Liver (tissue), 9 donors: ENCODE data around the gene EGFR. TPM values are rescaled to one million over a fixed set of nuclear protein-coding genes. Genes with fewer than 3 reads are reported as not detected.

Source experiments
- DNase-seq: peaks from one replicate; pipeline ENCODE4 v3.0.0-alpha.2; 2017; ENCODE audit warnings: low spot score
- H3K27ac ChIP-seq, 2 donors: one replicate each; pipeline ENCODE4 v1.7.0; 2013; ENCODE audit warnings: inconsistent platforms in 2 of 2, low read length in 2 of 2, control low read depth in 1 of 2, low read depth in 1 of 2, mild to moderate bottlenecking in 1 of 2
- H3K27me3 ChIP-seq, 4 donors: one replicate each; pipeline versions ENCODE4 v1.6.1 to v1.7.0; 2013; ENCODE audit warnings: low read length in 3 of 4, inconsistent platforms in 1 of 4, mild to moderate bottlenecking in 1 of 4, moderate library complexity in 1 of 4; ENCODE audit not compliant: control insufficient read depth in 4 of 4, insufficient read depth in 4 of 4
- H3K36me3 ChIP-seq, 4 donors: one replicate each; pipeline versions ENCODE4 v1.6.1 to v1.7.0; 2013; ENCODE audit warnings: low read length in 3 of 4, mild to moderate bottlenecking in 3 of 4, low read depth in 1 of 4, moderate library complexity in 1 of 4; ENCODE audit not compliant: control insufficient read depth in 4 of 4, insufficient read depth in 3 of 4
- H3K4me1 ChIP-seq, 4 donors: one replicate each; pipeline versions ENCODE4 v1.6.1 to v1.7.0; 2013; ENCODE audit warnings: low read length in 3 of 4, mild to moderate bottlenecking in 3 of 4, moderate library complexity in 1 of 4; ENCODE audit not compliant: control insufficient read depth in 4 of 4, insufficient read depth in 4 of 4
- H3K4me3 ChIP-seq, 3 donors: one replicate each; pipeline versions ENCODE4 v1.6.1 to v1.7.0; 2013; ENCODE audit warnings: low read length in 3 of 3, control low read depth in 1 of 3, low read depth in 1 of 3, mild to moderate bottlenecking in 1 of 3
- H3K9ac ChIP-seq, 2 donors: one replicate each; pipeline ENCODE4 v1.7.0; 2013; ENCODE audit warnings: low read length in 2 of 2, mild to moderate bottlenecking in 2 of 2, moderate library complexity in 2 of 2, control low read depth in 1 of 2, low read depth in 1 of 2
- H3K9me3 ChIP-seq, 4 donors: one replicate each; pipeline versions ENCODE4 v1.6.1 to v1.7.0; 2013; ENCODE audit warnings: low read length in 3 of 4; ENCODE audit not compliant: control insufficient read depth in 4 of 4
- EGR1 ChIP-seq, 2 donors: IDR thresholded peaks; 2 replicates each; pipeline ENCODE4 v1.6.1; 2016 to 2018; ENCODE audit warnings: antibody characterized with exemption in 2 of 2, low read depth in 2 of 2
- FOXA1 ChIP-seq: IDR thresholded peaks from 2 replicates; pipeline ENCODE4 v1.6.1; 2016; ENCODE audit warnings: antibody characterized with exemption
- GABPA ChIP-seq, 2 donors: IDR thresholded peaks in 1 of 2; conservative IDR thresholded peaks in 1 of 2; 2 replicates each; pipeline ENCODE4 v1.6.1; 2016; ENCODE audit warnings: antibody characterized with exemption in 2 of 2, mild to moderate bottlenecking in 1 of 2, moderate library complexity in 1 of 2
- HNF4A ChIP-seq, 2 donors: conservative IDR thresholded peaks; 2 replicates each; pipeline ENCODE4 v1.6.1; 2016; ENCODE audit warnings: antibody characterized with exemption in 2 of 2, mild to moderate bottlenecking in 2 of 2
- HNF4G ChIP-seq: IDR thresholded peaks from 2 replicates; pipeline ENCODE4 v1.6.1; 2016; ENCODE audit warnings: antibody characterized with exemption
- NR2F2 ChIP-seq: IDR thresholded peaks from 2 replicates; pipeline ENCODE4 v1.6.1; 2016; ENCODE audit warnings: antibody characterized with exemption
- SP1 ChIP-seq: IDR thresholded peaks from 2 replicates; pipeline ENCODE4 v1.6.1; 2018; ENCODE audit warnings: antibody characterized with exemption, mild to moderate bottlenecking
- TAF1 ChIP-seq: conservative IDR thresholded peaks from 2 replicates; pipeline ENCODE4 v1.6.1; 2016; ENCODE audit warnings: antibody characterized with exemption, mild to moderate bottlenecking
- YY1 ChIP-seq: IDR thresholded peaks from 2 replicates; pipeline ENCODE4 v1.6.1; 2016; ENCODE audit warnings: antibody characterized with exemption, mild to moderate bottlenecking
- WGBS: extraction: QIAGEN DNeasy Blood & Tissue Kit; methylation state at CpG from one replicate; pipeline ENCODE4 v1.1.7; 2013; 5-methylcytosine and 5-hydroxymethylcytosine counted together
- polyA plus RNA-seq, 2 donors: library from polyadenylated mRNA; stranded (reverse) in 1 of 2; unstranded in 1 of 2; fragments of 200-250 nt in 1 of 2; fragments of >200 nt in 1 of 2; fragmentation: Nextera tagmentation in 1 of 2; extraction: Ambion mirVana in 1 of 2; gene quantifications; one replicate each; pipeline versions ENCODE4 v1.2.1 to v1.2.3, GENCODE V29; 2013 to 2015
- total RNA-seq, 2 donors: library from RNA; depleted of rRNA; stranded (reverse); fragments of >200 nt; gene quantifications; one replicate each; pipeline ENCODE4 v1.2.3, GENCODE V29; 2014
- TF ChIP-seq, protein P1 (sequence below): IDR thresholded peaks from 2 replicates; pipeline ENCODE4 v1.6.1; 2016; ENCODE audit warnings: antibody characterized with exemption, mild to moderate bottlenecking
- TF ChIP-seq, protein P2 (sequence below): fragments of 150-350 bp; IDR thresholded peaks from 2 replicates; pipeline ENCODE4 v1.5.1; 2017; ENCODE audit warnings: improper control_type of control experiment, low read depth, low read length; ENCODE audit not compliant: missing input control
- TF ChIP-seq, protein P3 (sequence below): IDR thresholded peaks from 2 replicates; pipeline ENCODE4 v1.6.1; 2016; ENCODE audit warnings: antibody characterized with exemption
- TF ChIP-seq, protein P4 (sequence below): IDR thresholded peaks from 2 replicates; pipeline ENCODE4 v1.6.1; 2016; ENCODE audit warnings: antibody characterized with exemption
- TF ChIP-seq, protein P5 (sequence below): IDR thresholded peaks from 2 replicates; pipeline ENCODE4 v1.6.1; 2016; ENCODE audit warnings: antibody characterized with exemption
- donor health status: healthy.
- donor health status: healthy.
- donor health status: healthy.
- donor health status: healthy.
- donor health status: healthy.

Gene EGFR
- total and polyA plus RNA-seq, 4 donors: 22.6 to 37.0 (median 27.7) TPM

DNA sequence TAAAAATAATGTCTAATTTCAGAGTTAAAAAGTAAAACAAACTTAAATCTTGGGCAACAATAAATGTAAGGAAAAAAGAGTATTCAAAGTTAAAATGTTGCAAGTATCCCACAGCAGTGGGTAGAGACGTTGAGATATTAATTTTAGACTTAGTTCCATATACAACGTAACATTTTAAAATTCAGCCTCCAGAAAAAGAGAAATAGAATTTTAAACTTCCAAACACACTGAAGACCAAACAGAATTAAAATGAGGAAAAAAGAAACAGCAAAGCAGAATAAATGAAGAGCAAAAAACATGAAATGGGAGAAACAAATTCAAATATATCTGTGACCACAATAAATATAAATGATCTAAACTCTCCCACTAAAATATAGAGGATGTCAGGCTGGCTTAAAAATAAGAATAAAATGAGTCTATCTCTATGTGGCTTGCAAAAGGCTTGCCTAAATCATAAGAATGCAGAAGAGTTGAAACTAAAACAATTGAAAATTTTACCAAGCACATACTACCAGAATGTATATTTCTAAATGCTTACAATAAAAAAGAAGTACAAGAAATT lies 46.0 kb upstream of the EGFR start (continued):
- TF ChIP-seq, protein P1, sequence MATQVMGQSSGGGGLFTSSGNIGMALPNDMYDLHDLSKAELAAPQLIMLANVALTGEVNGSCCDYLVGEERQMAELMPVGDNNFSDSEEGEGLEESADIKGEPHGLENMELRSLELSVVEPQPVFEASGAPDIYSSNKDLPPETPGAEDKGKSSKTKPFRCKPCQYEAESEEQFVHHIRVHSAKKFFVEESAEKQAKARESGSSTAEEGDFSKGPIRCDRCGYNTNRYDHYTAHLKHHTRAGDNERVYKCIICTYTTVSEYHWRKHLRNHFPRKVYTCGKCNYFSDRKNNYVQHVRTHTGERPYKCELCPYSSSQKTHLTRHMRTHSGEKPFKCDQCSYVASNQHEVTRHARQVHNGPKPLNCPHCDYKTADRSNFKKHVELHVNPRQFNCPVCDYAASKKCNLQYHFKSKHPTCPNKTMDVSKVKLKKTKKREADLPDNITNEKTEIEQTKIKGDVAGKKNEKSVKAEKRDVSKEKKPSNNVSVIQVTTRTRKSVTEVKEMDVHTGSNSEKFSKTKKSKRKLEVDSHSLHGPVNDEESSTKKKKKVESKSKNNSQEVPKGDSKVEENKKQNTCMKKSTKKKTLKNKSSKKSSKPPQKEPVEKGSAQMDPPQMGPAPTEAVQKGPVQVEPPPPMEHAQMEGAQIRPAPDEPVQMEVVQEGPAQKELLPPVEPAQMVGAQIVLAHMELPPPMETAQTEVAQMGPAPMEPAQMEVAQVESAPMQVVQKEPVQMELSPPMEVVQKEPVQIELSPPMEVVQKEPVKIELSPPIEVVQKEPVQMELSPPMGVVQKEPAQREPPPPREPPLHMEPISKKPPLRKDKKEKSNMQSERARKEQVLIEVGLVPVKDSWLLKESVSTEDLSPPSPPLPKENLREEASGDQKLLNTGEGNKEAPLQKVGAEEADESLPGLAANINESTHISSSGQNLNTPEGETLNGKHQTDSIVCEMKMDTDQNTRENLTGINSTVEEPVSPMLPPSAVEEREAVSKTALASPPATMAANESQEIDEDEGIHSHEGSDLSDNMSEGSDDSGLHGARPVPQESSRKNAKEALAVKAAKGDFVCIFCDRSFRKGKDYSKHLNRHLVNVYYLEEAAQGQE: no peak
- TF ChIP-seq, protein P2, sequence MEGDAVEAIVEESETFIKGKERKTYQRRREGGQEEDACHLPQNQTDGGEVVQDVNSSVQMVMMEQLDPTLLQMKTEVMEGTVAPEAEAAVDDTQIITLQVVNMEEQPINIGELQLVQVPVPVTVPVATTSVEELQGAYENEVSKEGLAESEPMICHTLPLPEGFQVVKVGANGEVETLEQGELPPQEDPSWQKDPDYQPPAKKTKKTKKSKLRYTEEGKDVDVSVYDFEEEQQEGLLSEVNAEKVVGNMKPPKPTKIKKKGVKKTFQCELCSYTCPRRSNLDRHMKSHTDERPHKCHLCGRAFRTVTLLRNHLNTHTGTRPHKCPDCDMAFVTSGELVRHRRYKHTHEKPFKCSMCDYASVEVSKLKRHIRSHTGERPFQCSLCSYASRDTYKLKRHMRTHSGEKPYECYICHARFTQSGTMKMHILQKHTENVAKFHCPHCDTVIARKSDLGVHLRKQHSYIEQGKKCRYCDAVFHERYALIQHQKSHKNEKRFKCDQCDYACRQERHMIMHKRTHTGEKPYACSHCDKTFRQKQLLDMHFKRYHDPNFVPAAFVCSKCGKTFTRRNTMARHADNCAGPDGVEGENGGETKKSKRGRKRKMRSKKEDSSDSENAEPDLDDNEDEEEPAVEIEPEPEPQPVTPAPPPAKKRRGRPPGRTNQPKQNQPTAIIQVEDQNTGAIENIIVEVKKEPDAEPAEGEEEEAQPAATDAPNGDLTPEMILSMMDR: no peak
- TF ChIP-seq HNF4G (no peak), FOXA1 (no peak), YY1 (no peak)

DNA sequence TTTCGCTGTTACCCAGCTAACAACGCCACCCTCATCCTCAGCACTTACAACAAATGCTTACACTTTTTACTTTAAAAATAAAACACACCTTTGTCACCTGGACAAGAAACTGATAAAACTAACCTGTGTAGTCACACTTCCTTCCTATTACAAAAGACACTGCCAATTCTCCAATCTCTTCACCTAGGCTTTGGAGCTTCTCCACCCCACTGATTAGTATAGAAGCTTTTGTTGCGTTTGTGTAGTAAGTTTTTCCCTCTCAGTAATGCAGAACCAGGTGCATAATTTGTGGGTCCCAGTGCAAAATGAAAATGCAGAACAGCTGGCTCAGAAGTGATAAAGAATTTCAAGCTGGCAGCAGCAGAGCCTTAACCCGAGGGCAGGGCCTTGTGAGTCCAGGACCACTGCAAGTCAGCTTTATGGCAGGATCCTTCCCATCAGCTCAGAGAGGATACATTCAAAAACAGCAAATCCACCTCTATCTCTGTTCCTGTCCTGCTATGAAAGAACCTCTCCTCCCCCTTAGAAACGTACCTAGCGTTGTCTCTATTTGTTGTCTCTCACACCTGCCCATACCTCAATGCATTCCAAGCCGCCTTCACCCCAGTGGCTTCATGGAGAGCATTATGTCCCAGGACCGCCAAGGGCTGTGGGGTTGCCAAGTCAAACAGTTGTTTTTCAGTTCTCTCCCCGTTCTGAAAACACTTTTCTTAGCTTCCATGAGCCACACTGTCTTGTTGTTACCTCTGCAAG lies 40.3 kb upstream of the EGFR start:
- TF ChIP-seq NR2F2 (no peak), SP1 (no peak), TAF1 (no peak), HNF4A (conservative IDR thresholded peaks at IDR 0.05) (no peak), EGR1 (IDR thresholded peaks at IDR 0.05; ENCODE audit: low read depth in 2 of 2) (no peak), GABPA (IDR thresholded peaks at IDR 0.05 in 1 of 2, conservative IDR thresholded peaks at IDR 0.05 in 1 of 2) (no peak), HNF4G (no peak)
- TF ChIP-seq, protein P3, sequence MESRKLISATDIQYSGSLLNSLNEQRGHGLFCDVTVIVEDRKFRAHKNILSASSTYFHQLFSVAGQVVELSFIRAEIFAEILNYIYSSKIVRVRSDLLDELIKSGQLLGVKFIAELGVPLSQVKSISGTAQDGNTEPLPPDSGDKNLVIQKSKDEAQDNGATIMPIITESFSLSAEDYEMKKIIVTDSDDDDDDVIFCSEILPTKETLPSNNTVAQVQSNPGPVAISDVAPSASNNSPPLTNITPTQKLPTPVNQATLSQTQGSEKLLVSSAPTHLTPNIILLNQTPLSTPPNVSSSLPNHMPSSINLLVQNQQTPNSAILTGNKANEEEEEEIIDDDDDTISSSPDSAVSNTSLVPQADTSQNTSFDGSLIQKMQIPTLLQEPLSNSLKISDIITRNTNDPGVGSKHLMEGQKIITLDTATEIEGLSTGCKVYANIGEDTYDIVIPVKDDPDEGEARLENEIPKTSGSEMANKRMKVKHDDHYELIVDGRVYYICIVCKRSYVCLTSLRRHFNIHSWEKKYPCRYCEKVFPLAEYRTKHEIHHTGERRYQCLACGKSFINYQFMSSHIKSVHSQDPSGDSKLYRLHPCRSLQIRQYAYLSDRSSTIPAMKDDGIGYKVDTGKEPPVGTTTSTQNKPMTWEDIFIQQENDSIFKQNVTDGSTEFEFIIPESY: no peak
- TF ChIP-seq, protein P1: no peak
- TF ChIP-seq, protein P4, sequence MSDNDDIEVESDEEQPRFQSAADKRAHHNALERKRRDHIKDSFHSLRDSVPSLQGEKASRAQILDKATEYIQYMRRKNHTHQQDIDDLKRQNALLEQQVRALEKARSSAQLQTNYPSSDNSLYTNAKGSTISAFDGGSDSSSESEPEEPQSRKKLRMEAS: no peak
- TF ChIP-seq, protein P5, sequence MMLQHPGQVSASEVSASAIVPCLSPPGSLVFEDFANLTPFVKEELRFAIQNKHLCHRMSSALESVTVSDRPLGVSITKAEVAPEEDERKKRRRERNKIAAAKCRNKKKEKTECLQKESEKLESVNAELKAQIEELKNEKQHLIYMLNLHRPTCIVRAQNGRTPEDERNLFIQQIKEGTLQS: no peak
- Histone ChIP-seq H3K9me3 (no peaks in the 10 kb centered on the region), H3K27ac (no peak overlapping the region), H3K27me3 (no peaks in the 10 kb centered on the region), H3K9ac (no peak overlapping the region), H3K36me3 (no peaks in the 10 kb centered on the region), H3K4me3 (no peak overlapping the region), H3K4me1 (no peaks in the 10 kb centered on the region)
- WGBS: 85% methylated on average over 9 of the region's 9 CpGs
- no peak for DNase-seq
